GM21367 (cell line): Measurements from ENCODE around the gene BTBD7.

Experiments used
- ATAC-seq: cut with Tn5 transposase; IDR thresholded peaks from one replicate; pipeline ENCODE4 v1.9.1; 2021; ENCODE audit not compliant: unreplicated experiment

The BTBD7 gene

GRCh38 chr14:93305725-93306418 is 27.0 kb downstream of the BTBD7 start:
- no peak for ATAC-seq

GRCh38 chr14:93304771-93305170 is 28.1 kb downstream of the BTBD7 start:
- ATAC-seq, result no peak

- ATAC-seq, result no peak
Measured at GRCh38 chr14:93303659-93304058, 29.2 kb downstream of the BTBD7 start.

- ATAC-seq, result no peak
Measured at GRCh38 chr14:93302688-93303581, 29.9 kb downstream of the BTBD7 start.

GRCh38 chr14:93301821-93302447 is 30.9 kb downstream of the BTBD7 start:
- no peak for ATAC-seq

GRCh38 chr14:93299866-93300265 is 33.0 kb downstream of the BTBD7 start:
- ATAC-seq, result no peak

- no peak for ATAC-seq
Measured at GRCh38 chr14:93299416-93299815, 33.4 kb downstream of the BTBD7 start.

- no peak for ATAC-seq
Measured at GRCh38 chr14:93295541-93296220, 37.2 kb downstream of the BTBD7 start.

GRCh38 chr14:93286212-93286890 is 46.5 kb downstream of the BTBD7 start:
- no peak for ATAC-seq

GRCh38 chr14:93285044-93285443 is 47.8 kb downstream of the BTBD7 start:
- ATAC-seq, result no peak

GRCh38 chr14:93281937-93282336 is 50.9 kb downstream of the BTBD7 start:
- no peak for ATAC-seq

- ATAC-seq, result no peak
Measured at GRCh38 chr14:93280743-93281142, 52.1 kb downstream of the BTBD7 start.

GRCh38 chr14:93276031-93276716 is 56.7 kb downstream of the BTBD7 start:
- no peak for ATAC-seq

GRCh38 chr14:93274055-93274806 is 58.6 kb downstream of the BTBD7 start:
- no peak for ATAC-seq

GRCh38 chr14:93271111-93271510 is 61.7 kb downstream of the BTBD7 start:
- no peak for ATAC-seq

GRCh38 chr14:93269341-93270068 is 63.3 kb downstream of the BTBD7 start:
- ATAC-seq, result no peak

- no peak for ATAC-seq
Measured at GRCh38 chr14:93268406-93268805, 64.4 kb downstream of the BTBD7 start.

- ATAC-seq, result no peak
Measured at GRCh38 chr14:93267149-93267711, 65.6 kb downstream of the BTBD7 start.
